SIG-M5 (cell line): ENCODE results near the gene MARCO.
A peak's percentile ranks its signal among the peaks of the same experiment; 100 is the strongest.
"Not testable (repeated sequence)": the region's sequence is repeated elsewhere in the genome, so short reads cannot be mapped to it uniquely, and the experiment has no call there.

Experiments used
- DNase-seq: peaks from one replicate; lab custom pipeline; 2025; lab: John Stamatoyannopoulos, UW

MARCO gene

GRCh38 chr2:118929059-118929458 is 12.9 kb upstream of the MARCO start:
- DNase-seq: no peak

GRCh38 chr2:118932949-118933348 is 9.0 kb upstream of the MARCO start:
- DNase-seq: no peak

GRCh38 chr2:118936306-118936705 is 5.7 kb upstream of the MARCO start:
- DNase-seq: no peak

GRCh38 chr2:118936936-118937335 is 5.1 kb upstream of the MARCO start:
- DNase-seq: no peak

- no peak for DNase-seq
These were observed 4.2 kb upstream of the MARCO start for GRCh38 chr2:118937817-118938216.

GRCh38 chr2:118939994-118940393 is 2.0 kb upstream of the MARCO start:
- no peak for DNase-seq

- peak; percentile 64 for DNase-seq
These were observed 1.4 kb upstream of the MARCO start for GRCh38 chr2:118940486-118941120.

- DNase-seq: no peak
These were observed 1.3 kb downstream of the MARCO start for GRCh38 chr2:118943286-118943685.

GRCh38 chr2:118945881-118946280 is 3.9 kb downstream of the MARCO start:
- peak; percentile 63 for DNase-seq

GRCh38 chr2:118948266-118948665 is 6.3 kb downstream of the MARCO start:
- not testable (repeated sequence) for DNase-seq

GRCh38 chr2:118954297-118955060 is 12.5 kb downstream of the MARCO start:
- no peak for DNase-seq

- no peak for DNase-seq
These were observed 23.7 kb downstream of the MARCO start for GRCh38 chr2:118965737-118966136.

GRCh38 chr2:118967124-118967880 is 25.3 kb downstream of the MARCO start:
- no peak for DNase-seq

GRCh38 chr2:118968042-118968441 is 26.0 kb downstream of the MARCO start:
- DNase-seq: no peak

- DNase-seq: no peak
These were observed 27.2 kb downstream of the MARCO start for GRCh38 chr2:118968961-118969733.

GRCh38 chr2:118969734-118970395 is 27.9 kb downstream of the MARCO start:
- no peak for DNase-seq

GRCh38 chr2:118970396-118971135 is 28.6 kb downstream of the MARCO start:
- DNase-seq: peak; percentile 43

- no peak for DNase-seq
These were observed 29.5 kb downstream of the MARCO start for GRCh38 chr2:118971245-118972122.

GRCh38 chr2:118973542-118973951 is 31.6 kb downstream of the MARCO start:
- no peak for DNase-seq
